Gastrocnemius medialis (tissue), 4 donors: Measurements from ENCODE around the gene KIF2A.

Experiments
- CTCF ChIP-seq, 5 experiments: fragments of 450-650 bp in 3 of 5; fragments of 200-600 bp in 2 of 5; sonication (generic) in 2 of 5; IDR thresholded peaks in 4 of 5; conservative IDR thresholded peaks in 1 of 5; 1 replicate in 4 of 5; 2 replicates in 1 of 5; pipeline ENCODE4 v1.5.1; 2016 to 2019; ENCODE audit warnings: antibody characterized with exemption in 5 of 5, mild to moderate bottlenecking in 3 of 5, moderate library complexity in 3 of 5
- POLR2A ChIP-seq, 2 donors: fragments of 450-650 bp; IDR thresholded peaks; one replicate each; pipeline ENCODE4 v1.6.1; 2017; ENCODE audit warnings: antibody characterized with exemption in 2 of 2, mild to moderate bottlenecking in 2 of 2, moderate library complexity in 2 of 2

GRCh38 chr5:62284946-62285891 is 20.8 kb upstream of the KIF2A start:
- TF ChIP-seq CTCF (IDR thresholded peaks at IDR 0.05 in 4 of 5, conservative IDR thresholded peaks at IDR 0.05 in 1 of 5) (no peak), POLR2A (IDR thresholded peaks at IDR 0.05) (no peak)
